ENCODE measurements around the gene SYDE2.

SYDE2 gene

DNA sequence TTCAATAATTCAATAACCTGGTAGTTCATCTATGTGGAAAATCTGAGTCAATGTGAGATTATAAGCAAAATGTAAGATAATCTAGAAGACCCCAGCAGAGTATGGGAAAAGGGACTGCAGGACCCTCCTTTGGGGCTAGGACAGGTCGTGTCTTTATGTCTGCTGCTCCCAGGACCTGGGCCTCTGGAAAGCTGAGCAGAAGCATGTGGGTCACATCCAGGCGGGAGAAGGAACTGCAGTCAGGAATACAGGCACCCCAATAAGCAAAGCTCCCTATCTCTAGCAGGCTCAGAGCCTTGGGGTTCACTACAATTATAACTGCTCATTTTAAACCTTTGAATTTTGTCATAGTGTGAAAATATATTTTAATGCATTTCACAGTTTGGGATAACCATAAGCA lies 78.6 kb downstream of the SYDE2 start:
- no peak for DNase-seq (ENCODE audit: low read depth, low spot score)

DNA sequence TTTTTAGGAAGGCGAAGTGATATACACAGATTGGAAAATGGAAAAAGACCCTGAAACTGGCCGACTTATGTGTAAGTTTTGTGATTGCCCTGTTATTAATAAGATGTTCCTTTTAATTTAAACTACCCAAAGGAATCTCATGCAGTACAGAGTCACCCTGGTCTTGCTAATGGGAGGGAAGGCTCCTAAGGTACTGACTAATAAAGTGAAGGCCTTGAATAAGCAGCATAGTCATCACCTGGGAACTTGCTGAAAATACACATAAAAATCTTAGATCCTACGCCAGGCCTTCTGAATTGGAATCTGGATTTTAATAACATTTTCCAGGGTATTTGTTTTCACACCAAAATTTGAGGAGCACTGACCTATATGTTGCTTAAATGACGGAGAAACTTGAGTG lies 79.1 kb downstream of the SYDE2 start:
- no peak for DNase-seq (ENCODE audit: low read depth, low spot score)

- no peak for DNase-seq (ENCODE audit: low read depth, low spot score)
Measured at GRCh38 chr1:85118751-85119150, 82.1 kb downstream of the SYDE2 start.

DNA sequence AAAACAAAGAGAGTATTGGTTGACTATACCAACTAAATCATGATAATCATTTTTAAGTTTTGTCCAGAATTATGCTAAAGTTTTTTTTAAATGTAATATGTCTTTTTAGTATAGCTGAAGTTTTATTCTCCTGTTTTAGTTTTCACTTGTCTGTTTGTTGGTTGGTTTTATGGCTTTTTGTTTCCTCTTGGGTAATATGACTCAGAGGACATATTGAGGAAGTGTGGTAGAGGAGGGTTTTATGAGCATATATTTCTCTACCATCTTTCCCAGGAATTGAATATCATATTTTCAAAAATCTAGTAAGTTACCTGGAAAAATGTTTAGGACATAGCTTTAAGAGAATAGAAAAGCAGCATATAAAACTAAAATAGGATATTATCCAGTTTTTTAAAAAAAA lies 84.0 kb downstream of the SYDE2 start:
- no peak for DNase-seq (ENCODE audit: low read depth, low spot score)

DNA sequence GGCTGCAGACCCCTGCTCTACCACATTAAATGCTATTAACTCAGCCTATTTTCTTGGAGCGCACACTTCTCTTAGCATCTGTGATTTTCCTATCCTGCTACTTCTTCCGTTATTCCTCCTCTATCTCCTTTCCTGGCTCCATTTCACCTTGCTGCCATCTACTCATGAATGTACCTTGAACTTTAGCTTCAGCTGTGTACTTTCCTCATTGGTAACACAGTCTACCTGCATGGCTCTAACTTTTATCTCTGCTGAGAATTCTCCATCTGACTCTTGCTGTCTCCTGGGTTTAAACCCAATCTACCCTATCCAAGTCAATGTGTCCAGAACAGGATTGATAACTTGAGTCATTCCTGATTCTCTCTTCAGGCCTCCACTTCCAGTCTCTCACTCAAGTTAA lies 84.9 kb downstream of the SYDE2 start:
- DNase-seq (ENCODE audit: low read depth, low spot score): no peak

DNA sequence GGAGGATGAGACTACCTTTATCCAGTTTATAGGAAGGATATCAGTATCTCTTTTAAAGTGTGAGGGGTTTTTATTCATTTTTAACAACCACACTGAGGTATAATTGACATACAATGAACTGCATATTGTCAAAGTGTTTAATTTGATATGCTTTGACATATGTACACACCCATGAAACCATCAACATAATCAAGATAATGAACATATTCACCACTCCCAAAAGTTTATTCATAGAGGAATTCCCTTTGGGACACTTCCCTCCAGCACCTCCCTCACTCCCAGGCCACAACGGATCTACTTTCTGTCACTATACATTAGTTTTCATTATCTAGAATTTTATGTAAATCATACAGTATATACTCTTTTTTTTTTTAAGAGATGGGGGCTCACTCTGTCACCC lies 89.1 kb downstream of the SYDE2 start:
- no peak for DNase-seq (ENCODE audit: low read depth, low spot score)

- no peak for DNase-seq (ENCODE audit: low read depth, low spot score)
Measured at GRCh38 chr1:85109475-85109874, 91.3 kb downstream of the SYDE2 start.

Measured in brain pericyte (primary cell).